Loucy (cell line): ENCODE data around the gene PAPPA2.

Source experiments
- H2AFZ ChIP-seq: fragments of 200-600 bp; sonication (generic); 2 replicates; pipeline ENCODE4 v1.6.0; 2016; ENCODE audit warnings: antibody characterized with exemption, mild to moderate bottlenecking, low read length, moderate library complexity
- H3F3A ChIP-seq: fragments of 200-600 bp; 2 replicates; pipeline ENCODE4 v1.6.0; 2016; ENCODE audit warnings: antibody characterized with exemption, low read depth, mild to moderate bottlenecking
- H3K27me3 ChIP-seq: fragments of 200-600 bp; sonication (generic); 2 replicates; pipeline ENCODE4 v1.6.1; 2014; ENCODE audit warnings: low read length, mild to moderate bottlenecking; ENCODE audit not compliant: insufficient read depth, poor library complexity, severe bottlenecking
- H3K36me3 ChIP-seq: fragments of 200-600 bp; sonication (generic); 2 replicates; pipeline ENCODE4 v1.6.1; 2016; ENCODE audit warnings: low read length; ENCODE audit not compliant: insufficient read depth
- H3K4me1 ChIP-seq: fragments of 200-600 bp; sonication (generic); 2 replicates; pipeline ENCODE4 v1.5.1; 2014; ENCODE audit warnings: low read length, mild to moderate bottlenecking; ENCODE audit not compliant: insufficient read depth, poor library complexity, severe bottlenecking
- H3K4me2 ChIP-seq: fragments of 200-600 bp; sonication (generic); 2 replicates; pipeline ENCODE4 v1.6.0; 2014; ENCODE audit warnings: antibody characterized with exemption, low read length, low read depth, mild to moderate bottlenecking; ENCODE audit not compliant: poor library complexity, severe bottlenecking
- H3K4me3 ChIP-seq: fragments of 200-600 bp; sonication (generic); 2 replicates; pipeline ENCODE4 v1.5.1; 2014; ENCODE audit warnings: low read length, mild to moderate bottlenecking, mixed read lengths; ENCODE audit not compliant: poor library complexity, severe bottlenecking
- H3K79me2 ChIP-seq: fragments of 200-600 bp; sonication (generic); 2 replicates; pipeline ENCODE4 v1.6.1; 2014; ENCODE audit warnings: low read length; ENCODE audit not compliant: insufficient read depth
- H3K9ac ChIP-seq: fragments of 200-600 bp; sonication (generic); 2 replicates; pipeline ENCODE4 v1.6.0; 2014; ENCODE audit warnings: mild to moderate bottlenecking, low read depth, low read length, moderate library complexity; ENCODE audit not compliant: poor library complexity, severe bottlenecking
- H3K9me2 ChIP-seq: fragments of 200-600 bp; sonication (generic); replicated peaks from 2 replicates; pipeline ENCODE4 v1.6.1; 2016; ENCODE audit warnings: low read depth, low read length, mixed read lengths
- H3K9me3 ChIP-seq: fragments of 200-600 bp; sonication (generic); 2 replicates; pipeline ENCODE4 v1.6.1; 2014; ENCODE audit warnings: mild to moderate bottlenecking, antibody characterized with exemption, low read length, low read depth; ENCODE audit not compliant: insufficient read depth
- H4K20me1 ChIP-seq: fragments of 200-600 bp; sonication (generic); 2 replicates; pipeline ENCODE4 v1.6.0; 2014; ENCODE audit warnings: antibody characterized with exemption, low read length, mild to moderate bottlenecking; ENCODE audit not compliant: insufficient read depth, poor library complexity, severe bottlenecking
- EZH2phosphoT487 ChIP-seq: fragments of 200-600 bp; IDR thresholded peaks from 2 replicates; pipeline ENCODE4 v1.6.1; 2018; ENCODE audit warnings: antibody characterized with exemption, mild to moderate bottlenecking, moderate library complexity, borderline replicate concordance
- TF ChIP-seq, protein P1 (sequence below): fragments of 200-600 bp; sonication (generic); conservative IDR thresholded peaks from 2 replicates; pipeline ENCODE4 v1.5.1; 2014; ENCODE audit warnings: mild to moderate bottlenecking, antibody characterized with exemption, low read length

Gene PAPPA2

GRCh38 chr1:176820391-176821031, 357.5 kb downstream of the PAPPA2 start:
- H3K9me2 ChIP-seq = no peaks in the 10 kb centered on the region
- no peak for TF ChIP-seq EZH2phosphoT487
- TF ChIP-seq, protein P1, sequence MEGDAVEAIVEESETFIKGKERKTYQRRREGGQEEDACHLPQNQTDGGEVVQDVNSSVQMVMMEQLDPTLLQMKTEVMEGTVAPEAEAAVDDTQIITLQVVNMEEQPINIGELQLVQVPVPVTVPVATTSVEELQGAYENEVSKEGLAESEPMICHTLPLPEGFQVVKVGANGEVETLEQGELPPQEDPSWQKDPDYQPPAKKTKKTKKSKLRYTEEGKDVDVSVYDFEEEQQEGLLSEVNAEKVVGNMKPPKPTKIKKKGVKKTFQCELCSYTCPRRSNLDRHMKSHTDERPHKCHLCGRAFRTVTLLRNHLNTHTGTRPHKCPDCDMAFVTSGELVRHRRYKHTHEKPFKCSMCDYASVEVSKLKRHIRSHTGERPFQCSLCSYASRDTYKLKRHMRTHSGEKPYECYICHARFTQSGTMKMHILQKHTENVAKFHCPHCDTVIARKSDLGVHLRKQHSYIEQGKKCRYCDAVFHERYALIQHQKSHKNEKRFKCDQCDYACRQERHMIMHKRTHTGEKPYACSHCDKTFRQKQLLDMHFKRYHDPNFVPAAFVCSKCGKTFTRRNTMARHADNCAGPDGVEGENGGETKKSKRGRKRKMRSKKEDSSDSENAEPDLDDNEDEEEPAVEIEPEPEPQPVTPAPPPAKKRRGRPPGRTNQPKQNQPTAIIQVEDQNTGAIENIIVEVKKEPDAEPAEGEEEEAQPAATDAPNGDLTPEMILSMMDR = no peak
- H3K4me3 ChIP-seq = no peak overlapping the region
- H2AFZ ChIP-seq = no peak overlapping the region
- H4K20me1 ChIP-seq = no peaks in the 10 kb centered on the region
- no peaks in the 10 kb centered on the region for H3F3A ChIP-seq
- no peaks in the 10 kb centered on the region for H3K36me3 ChIP-seq
- no peaks in the 10 kb centered on the region for H3K4me1 ChIP-seq
- H3K9me3 ChIP-seq = no peaks in the 10 kb centered on the region
- H3K27me3 ChIP-seq = no peaks in the 10 kb centered on the region
- no peaks in the 10 kb centered on the region for H3K79me2 ChIP-seq
- no peak overlapping the region for H3K4me2 ChIP-seq
- no peak overlapping the region for H3K9ac ChIP-seq

DNA sequence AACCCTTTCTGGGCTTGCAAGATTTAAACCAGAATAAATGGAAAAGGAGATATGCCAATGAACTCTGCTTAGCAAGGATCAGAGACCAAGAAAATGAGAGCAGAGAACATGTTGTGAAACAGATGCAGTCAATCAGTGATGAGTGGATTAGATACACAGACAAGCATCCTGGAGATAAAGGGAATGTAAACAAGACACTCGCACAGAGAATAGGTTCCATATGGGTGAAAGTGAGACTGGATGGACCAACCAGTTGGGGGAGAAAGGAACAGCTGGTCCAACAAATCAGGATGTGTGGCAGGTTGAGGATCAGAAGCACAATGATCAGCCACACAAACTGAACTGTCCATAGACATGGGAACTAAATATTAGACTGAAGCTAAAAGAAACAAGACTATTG, 363.3 kb downstream of the PAPPA2 start:
- H3K4me1 ChIP-seq = no peaks in the 10 kb centered on the region

DNA sequence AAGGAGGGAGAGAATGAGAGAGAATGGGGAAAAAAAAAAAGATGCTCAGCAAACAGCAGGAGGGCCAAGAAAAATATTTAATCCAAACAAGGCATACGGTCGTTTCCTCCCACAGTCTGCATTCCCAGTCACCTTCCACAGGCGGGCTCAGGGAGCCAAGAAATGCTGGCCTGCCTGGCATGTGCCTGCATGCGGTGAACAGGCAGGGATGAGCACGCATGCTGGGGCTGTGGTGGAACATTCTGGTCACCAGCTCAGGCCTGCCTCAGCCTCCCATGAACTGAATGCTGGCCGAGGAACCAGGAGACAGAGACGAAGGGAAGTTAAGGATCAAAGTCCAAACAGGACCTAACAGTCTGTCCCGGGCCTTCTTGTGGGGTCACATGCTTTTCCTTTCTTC, 366.3 kb downstream of the PAPPA2 start:
- Histone ChIP-seq H2AFZ (no peak overlapping the region), H4K20me1 (no peaks in the 10 kb centered on the region), H3K36me3 (no peaks in the 10 kb centered on the region), H3K9me3 (no peaks in the 10 kb centered on the region), H3F3A (no peaks in the 10 kb centered on the region), H3K27me3 (no peaks in the 10 kb centered on the region), H3K4me2 (no peak overlapping the region), H3K79me2 (no peaks in the 10 kb centered on the region), H3K9ac (no peak overlapping the region), H3K4me3 (no peak overlapping the region), H3K9me2 (no peaks in the 10 kb centered on the region), H3K4me1 (no peaks in the 10 kb centered on the region)
- TF ChIP-seq, protein P1 = no peak
- no peak for TF ChIP-seq EZH2phosphoT487

More for the DNA sequence above, 363.3 kb downstream of the PAPPA2 start:
- no peaks in the 10 kb centered on the region for H3F3A ChIP-seq
- H4K20me1 ChIP-seq = no peaks in the 10 kb centered on the region
- no peaks in the 10 kb centered on the region for H3K27me3 ChIP-seq
- H3K36me3 ChIP-seq = no peaks in the 10 kb centered on the region
- no peak overlapping the region for H3K9ac ChIP-seq
- no peaks in the 10 kb centered on the region for H3K9me2 ChIP-seq
- H3K4me2 ChIP-seq = no peak overlapping the region
- TF ChIP-seq, protein P1 = no peak
- TF ChIP-seq EZH2phosphoT487 = no peak
- no peak overlapping the region for H2AFZ ChIP-seq
- H3K4me3 ChIP-seq = no peak overlapping the region
- no peaks in the 10 kb centered on the region for H3K9me3 ChIP-seq
- no peaks in the 10 kb centered on the region for H3K79me2 ChIP-seq
